ENCODE results near the gene RNF150. TPM values are rescaled to one million over a fixed set of nuclear protein-coding genes. Genes with fewer than 3 reads are reported as not detected.

The RNF150 gene
- total RNA-seq, 1 donor from 2014 or later: 56.5 TPM

DNA sequence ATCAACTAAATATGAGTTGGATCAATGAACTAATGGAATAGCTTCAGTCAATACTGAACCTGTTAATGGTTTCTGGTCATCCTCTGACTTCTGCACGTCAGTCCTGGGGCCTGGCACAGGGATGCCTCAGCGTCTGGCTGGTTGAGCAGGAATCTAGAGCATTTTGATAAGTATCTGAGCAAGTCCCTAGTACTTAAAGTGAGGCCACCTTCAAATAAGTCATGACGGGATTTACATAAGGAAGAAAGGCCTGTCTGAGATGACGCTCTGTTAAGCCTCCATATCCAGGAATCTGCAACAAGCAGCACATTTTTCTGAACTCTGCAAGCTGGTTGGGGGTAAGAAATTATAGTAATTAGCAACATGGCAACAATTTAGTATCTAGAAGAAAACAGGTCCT lies 293.9 kb downstream of the RNF150 start:
- no peak for DNase-seq (ENCODE audit: extremely low spot score, unreplicated experiment)
- no peaks in the 10 kb centered on the region for H3K36me3 Mint-ChIP-seq (ENCODE audit: unreplicated experiment)
- peaks cover 39% of the 10 kb centered on the region for H3K27me3 Mint-ChIP-seq (ENCODE audit: unreplicated experiment)
- no peak overlapping the region for H3K27ac Mint-ChIP-seq (ENCODE audit: unreplicated experiment)
- no peak overlapping the region for H3K4me3 Mint-ChIP-seq (ENCODE audit: unreplicated experiment)
- H3K4me1 Mint-ChIP-seq (ENCODE audit: unreplicated experiment): peaks cover 3% of the 10 kb centered on the region
- H3K9me3 Mint-ChIP-seq (ENCODE audit: unreplicated experiment): peaks cover 5% of the 10 kb centered on the region
- TF ChIP-seq, protein P1, sequence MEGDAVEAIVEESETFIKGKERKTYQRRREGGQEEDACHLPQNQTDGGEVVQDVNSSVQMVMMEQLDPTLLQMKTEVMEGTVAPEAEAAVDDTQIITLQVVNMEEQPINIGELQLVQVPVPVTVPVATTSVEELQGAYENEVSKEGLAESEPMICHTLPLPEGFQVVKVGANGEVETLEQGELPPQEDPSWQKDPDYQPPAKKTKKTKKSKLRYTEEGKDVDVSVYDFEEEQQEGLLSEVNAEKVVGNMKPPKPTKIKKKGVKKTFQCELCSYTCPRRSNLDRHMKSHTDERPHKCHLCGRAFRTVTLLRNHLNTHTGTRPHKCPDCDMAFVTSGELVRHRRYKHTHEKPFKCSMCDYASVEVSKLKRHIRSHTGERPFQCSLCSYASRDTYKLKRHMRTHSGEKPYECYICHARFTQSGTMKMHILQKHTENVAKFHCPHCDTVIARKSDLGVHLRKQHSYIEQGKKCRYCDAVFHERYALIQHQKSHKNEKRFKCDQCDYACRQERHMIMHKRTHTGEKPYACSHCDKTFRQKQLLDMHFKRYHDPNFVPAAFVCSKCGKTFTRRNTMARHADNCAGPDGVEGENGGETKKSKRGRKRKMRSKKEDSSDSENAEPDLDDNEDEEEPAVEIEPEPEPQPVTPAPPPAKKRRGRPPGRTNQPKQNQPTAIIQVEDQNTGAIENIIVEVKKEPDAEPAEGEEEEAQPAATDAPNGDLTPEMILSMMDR (IDR thresholded peaks at IDR 0.05): no peak

DNA sequence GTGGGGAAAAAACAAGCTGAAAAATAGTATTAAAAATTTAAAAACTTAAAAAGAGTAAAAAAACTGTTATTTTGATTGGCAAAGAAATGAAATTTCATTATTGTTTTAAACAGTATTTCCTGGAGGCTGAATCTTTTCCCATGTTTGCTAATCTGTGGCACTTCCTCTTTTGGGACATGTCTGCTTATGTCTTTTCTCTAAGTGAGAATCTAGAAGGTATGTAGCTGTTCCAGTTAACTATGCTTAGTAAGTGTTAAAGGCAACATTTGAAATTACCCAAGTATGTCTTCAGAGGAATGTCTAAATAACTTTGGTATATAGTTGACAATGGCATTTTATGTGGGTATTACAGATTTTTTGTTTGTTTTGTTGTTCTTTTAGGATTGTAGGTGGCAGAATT lies 295.5 kb downstream of the RNF150 start:
- H3K4me1 Mint-ChIP-seq (ENCODE audit: unreplicated experiment): peaks cover 3% of the 10 kb centered on the region
- H3K27me3 Mint-ChIP-seq (ENCODE audit: unreplicated experiment): peaks cover 34% of the 10 kb centered on the region
- peaks cover 5% of the 10 kb centered on the region for H3K9me3 Mint-ChIP-seq (ENCODE audit: unreplicated experiment)
- no peak overlapping the region for H3K4me3 Mint-ChIP-seq (ENCODE audit: unreplicated experiment)
- H3K36me3 Mint-ChIP-seq (ENCODE audit: unreplicated experiment): no peaks in the 10 kb centered on the region
- H3K27ac Mint-ChIP-seq (ENCODE audit: unreplicated experiment): no peak overlapping the region
- no peak for DNase-seq (ENCODE audit: extremely low spot score, unreplicated experiment)
- TF ChIP-seq, protein P1 (IDR thresholded peaks at IDR 0.05): no peak

DNA sequence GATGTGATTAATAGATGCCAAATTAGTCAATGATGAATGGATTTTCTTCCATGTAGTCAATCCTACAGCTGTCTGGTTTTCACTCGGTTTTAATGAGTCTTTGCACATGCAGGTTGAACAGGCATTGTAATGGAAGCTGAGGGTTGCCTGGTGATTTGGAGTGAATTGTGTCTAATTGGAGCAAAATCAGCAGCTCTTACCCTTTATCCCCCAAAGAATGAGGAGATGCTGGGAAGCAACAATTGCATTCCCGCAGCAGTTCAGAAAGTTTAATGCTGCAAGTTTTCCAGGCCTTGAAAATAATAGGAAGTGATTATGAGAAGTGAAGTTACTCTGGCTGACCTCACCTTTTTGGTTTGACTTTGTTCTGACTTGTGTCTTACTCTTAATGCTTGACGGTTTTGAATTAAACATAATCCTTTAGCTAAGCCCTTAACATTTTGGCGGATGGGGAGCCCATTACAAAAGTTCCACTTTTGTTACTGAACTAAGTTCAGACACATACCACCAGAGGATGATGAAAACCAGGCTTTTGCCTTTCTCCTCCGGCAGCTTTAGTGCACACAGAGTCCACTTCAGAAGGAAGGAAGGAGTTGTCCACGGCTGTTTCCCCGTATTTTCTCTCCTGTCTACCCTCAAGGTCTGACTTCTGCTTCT lies 298.3 kb downstream of the RNF150 start:
- DNase-seq (ENCODE audit: extremely low spot score, unreplicated experiment): no peak
- H3K36me3 Mint-ChIP-seq (ENCODE audit: unreplicated experiment): no peaks in the 10 kb centered on the region
- peaks cover 42% of the 10 kb centered on the region for H3K27me3 Mint-ChIP-seq (ENCODE audit: unreplicated experiment)
- TF ChIP-seq, protein P1 (IDR thresholded peaks at IDR 0.05): no peak
- peaks cover 2% of the 10 kb centered on the region for H3K4me1 Mint-ChIP-seq (ENCODE audit: unreplicated experiment)
- no peak overlapping the region for H3K4me3 Mint-ChIP-seq (ENCODE audit: unreplicated experiment)
- H3K27ac Mint-ChIP-seq (ENCODE audit: unreplicated experiment): no peak overlapping the region
- no peaks in the 10 kb centered on the region for H3K9me3 Mint-ChIP-seq (ENCODE audit: unreplicated experiment)

DNA sequence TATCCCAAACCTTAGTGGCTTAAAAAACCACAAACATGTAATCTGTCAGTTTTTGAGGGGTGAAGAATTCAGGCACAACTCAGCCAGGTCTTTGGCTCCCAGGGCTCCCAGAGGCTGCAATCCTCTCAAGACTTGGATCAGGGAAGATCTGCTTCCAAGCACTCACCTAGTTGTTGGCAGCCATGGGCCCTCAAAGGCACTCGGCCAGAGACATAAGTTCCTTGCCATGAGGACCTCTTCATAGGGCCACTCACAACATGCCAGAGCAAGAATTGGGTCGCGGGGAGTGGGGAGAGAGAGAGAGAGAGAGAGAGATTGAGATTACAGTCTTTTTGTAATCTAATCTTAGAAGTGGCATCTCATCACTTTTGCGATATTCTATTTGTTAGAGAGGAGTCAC lies 300.0 kb downstream of the RNF150 start:
- no peak for DNase-seq (ENCODE audit: extremely low spot score, unreplicated experiment)
- Mint-ChIP-seq H3K27me3 (ENCODE audit: unreplicated experiment) (peaks cover 55% of the 10 kb centered on the region), H3K4me3 (ENCODE audit: unreplicated experiment) (no peak overlapping the region), H3K36me3 (ENCODE audit: unreplicated experiment) (no peaks in the 10 kb centered on the region), H3K9me3 (ENCODE audit: unreplicated experiment) (no peaks in the 10 kb centered on the region), H3K4me1 (ENCODE audit: unreplicated experiment) (no peaks in the 10 kb centered on the region), H3K27ac (ENCODE audit: unreplicated experiment) (no peak overlapping the region)
- TF ChIP-seq, protein P1 (IDR thresholded peaks at IDR 0.05): no peak

DNA sequence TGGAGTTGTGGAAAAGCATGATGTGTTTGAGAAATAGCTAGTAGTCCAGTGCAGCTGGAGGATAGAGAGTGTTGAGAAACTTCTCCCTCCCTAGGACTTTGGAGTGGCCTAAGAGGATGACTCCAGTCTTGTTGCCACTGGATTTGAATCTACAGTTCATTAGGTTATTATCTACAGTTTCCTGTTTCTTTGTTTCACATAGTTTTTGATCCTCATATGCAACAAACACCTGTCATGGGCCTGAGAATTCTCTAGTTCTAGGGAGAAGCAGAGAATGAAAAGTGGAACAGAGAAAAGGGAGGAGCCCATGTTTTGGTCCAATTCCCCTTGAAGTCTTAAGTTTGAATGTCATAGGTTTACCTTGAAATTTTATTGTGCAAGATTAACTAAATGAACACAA lies 303.4 kb downstream of the RNF150 start:
- H3K4me3 Mint-ChIP-seq (ENCODE audit: unreplicated experiment): no peak overlapping the region
- no peak for DNase-seq (ENCODE audit: extremely low spot score, unreplicated experiment)
- peaks cover 63% of the 10 kb centered on the region for H3K27me3 Mint-ChIP-seq (ENCODE audit: unreplicated experiment)
- H3K9me3 Mint-ChIP-seq (ENCODE audit: unreplicated experiment): no peaks in the 10 kb centered on the region
- H3K4me1 Mint-ChIP-seq (ENCODE audit: unreplicated experiment): no peaks in the 10 kb centered on the region
- TF ChIP-seq, protein P1 (IDR thresholded peaks at IDR 0.05): no peak
- no peak overlapping the region for H3K27ac Mint-ChIP-seq (ENCODE audit: unreplicated experiment)
- no peaks in the 10 kb centered on the region for H3K36me3 Mint-ChIP-seq (ENCODE audit: unreplicated experiment)

Data from osteocyte (in vitro differentiated cells).